Brain microvascular endothelial cell (primary cell): ENCODE data around the gene ADNP2.

Experiments
- DNase-seq: peaks from one replicate; pipeline ENCODE4 v3.0.0-alpha.2; 2020
- H3K27ac ChIP-seq: fragments of 250-450 bp; sonication (Bioruptor Pico); 2 replicates; pipeline ENCODE4 v1.5.1; 2020; ENCODE audit warnings: mild to moderate bottlenecking, moderate library complexity
- H3K27me3 ChIP-seq: fragments of 250-450 bp; sonication (Bioruptor Pico); replicated peaks from 2 replicates; pipeline ENCODE4 v1.5.1; 2020; ENCODE audit warnings: mild to moderate bottlenecking
- H3K36me3 ChIP-seq: fragments of 250-450 bp; sonication (Bioruptor Pico); replicated peaks from 2 replicates; pipeline ENCODE4 v1.5.1; 2020; ENCODE audit warnings: mild to moderate bottlenecking
- H3K4me3 ChIP-seq: 2 replicates; pipeline ENCODE4 v1.5.1; 2011; ENCODE audit warnings: low read depth, mild to moderate bottlenecking, control low read depth, low read length, moderate library complexity
- CTCF ChIP-seq: IDR thresholded peaks from 2 replicates; pipeline ENCODE4 v1.5.1; 2011; ENCODE audit warnings: low read depth, mild to moderate bottlenecking, moderate library complexity, low read length, control low read depth, inconsistent platforms; ENCODE audit errors: missing control alignments
- in situ Hi-C: cut with HindIII; loops from 2 replicates; pipeline ENCODE4 v1.10.0; 2017; ENCODE audit warnings: low sequenced_read_pairs, low pct_ligation_motif_present

The ADNP2 gene

GRCh38 chr18:80120932-80121331 is 11.9 kb downstream of the ADNP2 start:
- Histone ChIP-seq H3K36me3 (peaks cover 11% of the 10 kb centered on the region), H3K27ac (no peak overlapping the region), H3K27me3 (no peaks in the 10 kb centered on the region), H3K4me3 (no peak overlapping the region)
- DNase-seq, result no peak
- no peak for TF ChIP-seq CTCF
- in situ Hi-C loops, result no loop called here

DNA sequence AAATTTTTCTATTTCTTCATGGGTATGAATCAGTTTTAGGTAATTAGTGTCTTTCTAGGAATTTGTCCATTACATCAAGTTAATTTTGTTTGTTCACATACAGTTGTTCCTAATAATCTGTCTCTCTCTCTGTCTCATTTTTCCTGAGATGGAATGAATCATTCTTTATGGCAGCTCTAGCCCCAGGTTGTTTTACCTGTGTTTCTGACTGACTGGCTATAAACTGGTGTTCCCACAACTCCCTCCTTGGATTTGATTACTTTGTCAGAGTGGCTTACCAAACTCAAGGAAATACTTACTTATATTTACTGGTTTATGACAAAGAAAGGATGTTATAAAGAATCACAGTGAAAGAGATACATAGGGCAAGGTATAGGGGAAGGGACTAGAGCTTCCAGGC is 15.1 kb downstream of the ADNP2 start:
- no peak for DNase-seq
- in situ Hi-C loops, result no loop called here
- no peak for TF ChIP-seq CTCF
- no peak overlapping the region for H3K27ac ChIP-seq
- no peaks in the 10 kb centered on the region for H3K27me3 ChIP-seq
- no peak overlapping the region for H3K4me3 ChIP-seq
- H3K36me3 ChIP-seq, result peaks cover 6% of the 10 kb centered on the region

GRCh38 chr18:80126797-80127196 is 17.7 kb downstream of the ADNP2 start:
- H3K27me3 ChIP-seq, result no peaks in the 10 kb centered on the region
- no peak overlapping the region for H3K4me3 ChIP-seq
- in situ Hi-C loops, result no loop called here
- H3K36me3 ChIP-seq, result no peaks in the 10 kb centered on the region
- TF ChIP-seq CTCF, result no peak
- no peak for DNase-seq
- H3K27ac ChIP-seq, result no peak overlapping the region

GRCh38 chr18:80127635-80128034 is 18.6 kb downstream of the ADNP2 start:
- in situ Hi-C loops, result no loop called here

DNA sequence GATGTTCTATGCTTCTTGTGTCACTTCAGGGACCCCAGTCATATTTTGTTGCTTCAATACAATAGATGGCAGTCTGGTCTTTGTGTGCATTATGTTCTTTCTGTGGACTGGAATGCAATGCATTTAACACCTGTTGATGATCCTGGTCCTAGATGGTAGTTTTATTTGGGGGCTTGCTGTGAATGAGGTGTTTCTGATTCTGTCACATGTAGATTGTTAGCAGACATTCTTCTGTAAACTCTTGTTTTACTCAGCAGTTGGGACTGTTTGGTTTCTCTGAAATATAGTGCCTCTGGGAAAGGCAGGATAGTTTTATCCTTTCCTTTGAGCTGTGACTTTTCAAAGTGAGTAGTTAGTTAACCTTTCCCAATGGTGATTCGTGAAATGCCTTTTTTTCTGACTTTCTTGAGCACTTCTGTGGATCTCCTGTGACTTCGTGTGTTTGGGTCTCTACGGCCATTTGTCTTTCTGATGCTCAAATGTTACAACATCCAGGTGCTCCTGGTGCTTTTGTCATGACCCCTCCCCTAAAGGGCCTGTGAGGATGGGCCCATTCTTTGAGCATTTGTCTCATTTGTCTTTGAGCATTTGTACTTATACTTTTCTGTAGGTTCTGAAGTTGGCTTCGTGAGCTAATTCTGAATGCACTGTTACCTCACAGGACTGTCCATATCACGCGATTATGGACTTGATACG is 20.8 kb downstream of the ADNP2 start:
- H3K27ac ChIP-seq, result no peak overlapping the region
- no peak overlapping the region for H3K4me3 ChIP-seq
- no peak for DNase-seq
- H3K27me3 ChIP-seq, result no peaks in the 10 kb centered on the region
- TF ChIP-seq CTCF, result no peak
- peaks cover 4% of the 10 kb centered on the region for H3K36me3 ChIP-seq
- in situ Hi-C loops, result no loop called here

More at GRCh38 chr18:80127635-80128034, 18.6 kb downstream of the ADNP2 start:
- Histone ChIP-seq H3K4me3 (no peak overlapping the region), H3K36me3 (no peaks in the 10 kb centered on the region), H3K27ac (no peak overlapping the region), H3K27me3 (no peaks in the 10 kb centered on the region)
- no peak for DNase-seq
- no peak for TF ChIP-seq CTCF

GRCh38 chr18:80130555-80130954 is 21.5 kb downstream of the ADNP2 start:
- in situ Hi-C loops, result no loop called here
- H3K27ac ChIP-seq, result no peak overlapping the region
- H3K4me3 ChIP-seq, result no peak overlapping the region
- no peaks in the 10 kb centered on the region for H3K27me3 ChIP-seq
- no peak for DNase-seq
- H3K36me3 ChIP-seq, result peaks cover 7% of the 10 kb centered on the region
- TF ChIP-seq CTCF, result no peak
